Transverse colon (tissue), 4 donors: ENCODE results near the gene ZNF793. TPM values are rescaled to one million over a fixed set of nuclear protein-coding genes. Genes with fewer than 3 reads are reported as not detected.

ENCODE experiments used
- DNase-seq: peaks from one replicate; pipeline ENCODE4 v3.0.0-alpha.2; 2019
- H3K27ac ChIP-seq, 4 donors: fragments of 200-600 bp; sonication (generic); 2 replicates each; pipeline ENCODE4 v1.5.1; 2016 to 2018; ENCODE audit warnings: inconsistent platforms in 4 of 4
- H3K27me3 ChIP-seq: fragments of 200-600 bp; sonication (generic); 2 replicates; pipeline ENCODE4 v1.5.1; 2017; ENCODE audit warnings: inconsistent platforms
- H3K36me3 ChIP-seq, 4 donors: fragments of 200-600 bp; sonication (generic); 2 replicates each; pipeline ENCODE4 v1.5.1; 2017 to 2019; ENCODE audit warnings: inconsistent platforms in 4 of 4
- H3K4me1 ChIP-seq, 4 donors: fragments of 200-600 bp; sonication (generic); 2 replicates each; pipeline ENCODE4 v1.5.1; 2017 to 2020; ENCODE audit warnings: inconsistent platforms in 4 of 4
- H3K4me3 ChIP-seq, 4 donors: fragments of 200-600 bp; sonication (generic); 1 replicate in 1 of 4; 2 replicates in 3 of 4; pipeline versions ENCODE4 v1.5.1 to v1.6.1; 2017 to 2019; ENCODE audit warnings: inconsistent platforms in 4 of 4
- H3K9me3 ChIP-seq, 2 donors: fragments of 200-600 bp; sonication (generic); 2 replicates each; pipeline ENCODE4 v1.5.1; 2017 to 2019; ENCODE audit warnings: inconsistent platforms in 2 of 2
- EP300 ChIP-seq: sonication (generic); formaldehyde crosslinking; IDR thresholded peaks from one replicate; pipeline ENCODE4 v1.6.1; 2017; ENCODE audit warnings: antibody characterized with exemption, low read depth
- POLR2A ChIP-seq: fragments of 450-650 bp; IDR thresholded peaks from one replicate; pipeline ENCODE4 v1.6.1; 2016; ENCODE audit warnings: antibody characterized with exemption, mild to moderate bottlenecking, moderate library complexity
- POLR2AphosphoS5 ChIP-seq, 3 donors: sonication (generic); formaldehyde crosslinking; IDR thresholded peaks; one replicate each; pipeline ENCODE4 v1.6.1; 2016; ENCODE audit warnings: antibody characterized with exemption in 3 of 3
- WGBS, 2 donors: methylation state at CpG; one replicate each; pipeline ENCODE4 v1.1.5; 2018; ENCODE audit warnings: low coverage in 1 of 2; 5-methylcytosine and 5-hydroxymethylcytosine counted together
- in situ Hi-C, 4 donors: fragments of 200-750 bp; cut with MboI; loops; one replicate each; pipeline versions ENCODE4 v1.15.0 to v1.15.1; 2017; ENCODE audit warnings: low sequenced_read_pairs in 3 of 4, low pct_ligation_motif_present in 1 of 4, low pct_unique_long_range_greater_than_20kb in 1 of 4
- intact Hi-C: fragments of 100-400 bp; cut with DNase I; formaldehyde crosslinking; loops from one replicate; pipeline ENCODE4 v1.15.1; 2023; ENCODE audit warnings: low total_unique reads
- total RNA-seq, 4 donors: library from RNA; depleted of rRNA; stranded (reverse); fragments of >200 nt; gene quantifications; one replicate each; pipeline ENCODE4 v1.1.0, GENCODE V29; 2016
- TF ChIP-seq, protein P1 (sequence below), 5 experiments: fragments of 200-600 bp in 3 of 5; fragments of 450-650 bp in 2 of 5; sonication (generic) in 3 of 5; IDR thresholded peaks; 1 replicate in 2 of 5; 2 replicates in 3 of 5; pipeline ENCODE4 v1.5.1; 2016 to 2017; ENCODE audit warnings: antibody characterized with exemption in 5 of 5, inconsistent platforms in 3 of 5, mild to moderate bottlenecking in 2 of 5, moderate library complexity in 1 of 5

ZNF793 gene
- total RNA-seq, 4 donors from 2014 or later, result 0.75 to 6.8 (median 4.1) TPM

- in situ Hi-C loops (no loop called here), intact Hi-C loops (no loop called here)
- Histone ChIP-seq H3K27ac (no peak overlapping the region), H3K36me3 (peaks cover 0 to 15% (median 5%) of the 10 kb centered on the region in 4 donors), H3K9me3 (peaks cover 6 to 17% of the 10 kb centered on the region in 2 donors), H3K27me3 (no peaks in the 10 kb centered on the region), H3K4me1 (no peaks in the 10 kb centered on the region), H3K4me3 (no peak overlapping the region)
- WGBS, 2 donors, result 89 to 94% methylated on average over 3 of the region's 3 CpGs
- DNase-seq, result no peak
- TF ChIP-seq, protein P1, sequence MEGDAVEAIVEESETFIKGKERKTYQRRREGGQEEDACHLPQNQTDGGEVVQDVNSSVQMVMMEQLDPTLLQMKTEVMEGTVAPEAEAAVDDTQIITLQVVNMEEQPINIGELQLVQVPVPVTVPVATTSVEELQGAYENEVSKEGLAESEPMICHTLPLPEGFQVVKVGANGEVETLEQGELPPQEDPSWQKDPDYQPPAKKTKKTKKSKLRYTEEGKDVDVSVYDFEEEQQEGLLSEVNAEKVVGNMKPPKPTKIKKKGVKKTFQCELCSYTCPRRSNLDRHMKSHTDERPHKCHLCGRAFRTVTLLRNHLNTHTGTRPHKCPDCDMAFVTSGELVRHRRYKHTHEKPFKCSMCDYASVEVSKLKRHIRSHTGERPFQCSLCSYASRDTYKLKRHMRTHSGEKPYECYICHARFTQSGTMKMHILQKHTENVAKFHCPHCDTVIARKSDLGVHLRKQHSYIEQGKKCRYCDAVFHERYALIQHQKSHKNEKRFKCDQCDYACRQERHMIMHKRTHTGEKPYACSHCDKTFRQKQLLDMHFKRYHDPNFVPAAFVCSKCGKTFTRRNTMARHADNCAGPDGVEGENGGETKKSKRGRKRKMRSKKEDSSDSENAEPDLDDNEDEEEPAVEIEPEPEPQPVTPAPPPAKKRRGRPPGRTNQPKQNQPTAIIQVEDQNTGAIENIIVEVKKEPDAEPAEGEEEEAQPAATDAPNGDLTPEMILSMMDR (IDR thresholded peaks at IDR 0.05), result no peak
- TF ChIP-seq POLR2AphosphoS5 (IDR thresholded peaks at IDR 0.05), result no peak
- no peak for TF ChIP-seq EP300
- no peak for TF ChIP-seq POLR2A
Measured at GRCh38 chr19:37511186-37511585, 4.4 kb downstream of the ZNF793 start.

DNA sequence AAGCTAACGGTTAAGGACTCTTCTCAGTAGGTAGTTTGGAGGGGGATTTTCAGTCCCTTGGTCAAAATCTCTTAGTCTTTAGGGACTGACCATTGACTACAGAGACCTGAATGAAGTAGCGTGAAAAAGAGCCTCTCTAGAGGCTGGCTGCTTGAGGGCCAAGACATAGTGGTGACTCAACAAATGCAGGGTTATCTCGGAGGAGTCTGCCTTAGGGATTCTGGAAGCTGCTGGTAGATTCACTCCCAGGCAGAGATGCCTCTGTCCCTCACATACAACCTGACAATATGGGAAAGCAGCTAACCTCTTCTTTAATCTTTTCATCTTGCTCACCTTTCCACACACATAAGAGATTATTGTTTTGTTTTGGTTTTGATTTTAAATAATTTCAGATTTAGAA, 5.1 kb downstream of the ZNF793 start:
- H3K36me3 ChIP-seq, result peaks cover 0 to 15% (median 5%) of the 10 kb centered on the region in 4 donors
- H3K4me1 ChIP-seq, result no peaks in the 10 kb centered on the region
- in situ Hi-C loops, result no loop called here
- peaks cover 6 to 17% of the 10 kb centered on the region in 2 donors for H3K9me3 ChIP-seq
- H3K27me3 ChIP-seq, result no peaks in the 10 kb centered on the region
- H3K27ac ChIP-seq, result no peak overlapping the region
- DNase-seq, result no peak
- intact Hi-C loops, result no loop called here
- TF ChIP-seq POLR2A (no peak), POLR2AphosphoS5 (IDR thresholded peaks at IDR 0.05) (no peak), EP300 (no peak)
- TF ChIP-seq, protein P1 (IDR thresholded peaks at IDR 0.05), result no peak
- H3K4me3 ChIP-seq, result no peak overlapping the region
- 90% methylated on average over 3 of the region's 3 CpGs; no CpG with 5 or more reads in 1 of the 2 donors for WGBS, 2 donors

DNA sequence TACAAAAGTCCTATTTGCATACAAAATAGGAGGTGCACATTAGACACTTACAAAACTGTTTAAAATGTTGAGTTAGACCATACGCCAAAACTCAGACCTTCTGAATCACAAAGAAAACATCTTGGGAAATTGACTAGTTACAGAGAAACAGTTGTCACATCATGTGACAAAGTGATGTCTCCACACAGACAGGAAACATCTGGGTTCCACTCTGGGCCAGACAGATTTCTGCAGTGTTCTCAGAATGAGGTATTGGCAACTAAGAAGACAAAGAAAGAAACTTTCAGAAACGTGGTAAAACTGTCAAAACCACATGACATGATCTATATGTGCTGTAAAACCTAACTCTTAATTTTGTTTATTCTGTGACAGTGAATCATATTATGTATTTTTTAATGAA, 6.7 kb downstream of the ZNF793 start:
- no peak overlapping the region for H3K27ac ChIP-seq
- WGBS, 2 donors, result 49 to 58% methylated on average over 2 of the region's 2 CpGs
- no peaks in the 10 kb centered on the region for H3K27me3 ChIP-seq
- DNase-seq, result no peak
- H3K36me3 ChIP-seq, result peaks cover 0 to 15% (median 5%) of the 10 kb centered on the region in 4 donors
- in situ Hi-C loops, result no loop called here
- H3K4me3 ChIP-seq, result no peak overlapping the region
- no peak for TF ChIP-seq POLR2A
- TF ChIP-seq POLR2AphosphoS5 (IDR thresholded peaks at IDR 0.05), result no peak
- TF ChIP-seq, protein P1 (IDR thresholded peaks at IDR 0.05), result no peak
- TF ChIP-seq EP300, result no peak
- intact Hi-C loops, result no loop called here
- H3K4me1 ChIP-seq, result no peaks in the 10 kb centered on the region
- H3K9me3 ChIP-seq, result peaks cover 19 to 22% of the 10 kb centered on the region in 2 donors

DNA sequence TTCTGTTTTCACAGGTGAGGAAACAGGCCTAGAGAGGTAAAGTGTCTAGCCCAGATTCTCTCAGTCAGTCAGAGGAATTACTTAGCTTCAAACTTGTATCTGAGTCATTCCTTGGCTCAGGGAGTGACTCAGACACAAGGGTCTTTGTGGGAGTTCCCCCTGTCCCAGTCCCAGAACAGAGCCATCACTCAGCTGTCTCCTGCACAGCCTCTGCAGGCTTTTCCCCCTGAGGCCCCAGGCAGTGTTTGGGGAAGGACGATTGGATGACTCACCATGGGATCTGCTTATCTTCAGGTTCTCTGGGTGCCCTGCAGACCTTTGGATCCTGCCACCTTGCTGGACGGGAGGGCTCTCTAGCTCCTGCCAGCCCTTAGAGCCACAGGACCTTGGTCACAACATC, 13.2 kb downstream of the ZNF793 start:
- Histone ChIP-seq H3K36me3 (peaks cover 0 to 23% (median 11%) of the 10 kb centered on the region in 4 donors), H3K4me3 (no peak overlapping the region), H3K27me3 (no peaks in the 10 kb centered on the region), H3K27ac (no peak overlapping the region), H3K4me1 (no peaks in the 10 kb centered on the region), H3K9me3 (peaks cover 31 to 34% of the 10 kb centered on the region in 2 donors)
- intact Hi-C loops, result no loop called here
- DNase-seq, result no peak
- 55% methylated on average over 2 of the region's 2 CpGs; no CpG with 5 or more reads in 1 of the 2 donors for WGBS, 2 donors
- in situ Hi-C loops, result no loop called here
- TF ChIP-seq POLR2AphosphoS5 (IDR thresholded peaks at IDR 0.05) (no peak), POLR2A (no peak), EP300 (no peak)
- TF ChIP-seq, protein P1 (IDR thresholded peaks at IDR 0.05), result no peak
